Measurements from ENCODE around the gene PSMB1.
"Not testable (repeated sequence)": the region's sequence is repeated elsewhere in the genome, so short reads cannot be mapped to it uniquely, and the experiment has no call there.

PSMB1 gene

GRCh38 chr6:170507728-170508127 lies 45.4 kb downstream of the PSMB1 start:
- not testable (repeated sequence) for H3K27ac Mint-ChIP-seq (ENCODE audit: low read depth); H3K9me3 Mint-ChIP-seq; H3K4me1 Mint-ChIP-seq; H3K4me3 Mint-ChIP-seq; ATAC-seq (replicated peaks; ENCODE audit: extremely low read depth, poor library complexity, severe bottlenecking); H3K36me3 Mint-ChIP-seq (ENCODE audit: insufficient read depth); DNase-seq (ENCODE audit: low spot score in 2 of 2)
- peaks cover 64% of the 10 kb centered on the region for H3K27me3 Mint-ChIP-seq

GRCh38 chr6:170506446-170506845 lies 46.7 kb downstream of the PSMB1 start:
- Mint-ChIP-seq H3K36me3 (ENCODE audit: insufficient read depth) (no peaks in the 10 kb centered on the region), H3K27ac (ENCODE audit: low read depth) (no peak overlapping the region), H3K9me3 (peaks cover 9% of the 10 kb centered on the region), H3K4me3 (no peak overlapping the region), H3K4me1 (no peaks in the 10 kb centered on the region), H3K27me3 (peaks cover 65% of the 10 kb centered on the region)
- no peak for DNase-seq (ENCODE audit: low spot score in 2 of 2)
- no peak for ATAC-seq (replicated peaks; ENCODE audit: extremely low read depth, poor library complexity, severe bottlenecking)

DNA sequence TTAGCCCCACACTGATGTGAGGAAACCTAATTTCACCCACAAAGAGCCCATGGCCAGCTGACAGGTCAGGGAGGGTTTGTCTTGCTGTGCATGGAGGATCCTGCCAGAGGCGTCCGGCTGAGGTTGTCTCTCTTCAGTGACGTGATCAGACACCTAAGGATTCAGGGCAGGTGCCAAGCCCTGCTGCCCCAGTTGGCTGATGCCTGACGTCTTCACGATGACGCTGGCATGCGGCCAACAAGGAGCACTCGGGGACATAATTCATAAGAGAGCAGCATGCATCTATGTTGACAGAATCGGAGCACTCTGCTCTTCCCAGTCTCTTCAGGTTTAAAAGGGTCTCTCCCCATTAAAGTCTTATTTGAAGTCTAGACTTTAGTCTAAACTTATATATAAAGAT lies 47.8 kb downstream of the PSMB1 start:
- peaks cover 10% of the 10 kb centered on the region for H3K4me1 Mint-ChIP-seq
- peaks cover 67% of the 10 kb centered on the region for H3K27me3 Mint-ChIP-seq
- no peak overlapping the region for H3K4me3 Mint-ChIP-seq
- H3K36me3 Mint-ChIP-seq (ENCODE audit: insufficient read depth): no peaks in the 10 kb centered on the region
- no peak for ATAC-seq (replicated peaks; ENCODE audit: extremely low read depth, poor library complexity, severe bottlenecking)
- DNase-seq (ENCODE audit: low spot score in 2 of 2): no peak
- H3K27ac Mint-ChIP-seq (ENCODE audit: low read depth): no peak overlapping the region
- peaks cover 18% of the 10 kb centered on the region for H3K9me3 Mint-ChIP-seq

- H3K9me3 Mint-ChIP-seq: peaks cover 18% of the 10 kb centered on the region
- DNase-seq (ENCODE audit: low spot score in 2 of 2) (no peak), ATAC-seq (replicated peaks; ENCODE audit: extremely low read depth, poor library complexity, severe bottlenecking) (no peak)
- H3K27me3 Mint-ChIP-seq: peaks cover 68% of the 10 kb centered on the region
- no peak overlapping the region for H3K27ac Mint-ChIP-seq (ENCODE audit: low read depth)
- H3K4me1 Mint-ChIP-seq: peaks cover 11% of the 10 kb centered on the region
- H3K4me3 Mint-ChIP-seq: no peak overlapping the region
- no peaks in the 10 kb centered on the region for H3K36me3 Mint-ChIP-seq (ENCODE audit: insufficient read depth)
Observed at GRCh38 chr6:170504479-170504878, 48.6 kb downstream of the PSMB1 start.

GRCh38 chr6:170503414-170503761 lies 49.7 kb downstream of the PSMB1 start:
- H3K27ac Mint-ChIP-seq (ENCODE audit: low read depth): no peak overlapping the region
- peaks cover 71% of the 10 kb centered on the region for H3K27me3 Mint-ChIP-seq
- no peak overlapping the region for H3K4me3 Mint-ChIP-seq
- H3K36me3 Mint-ChIP-seq (ENCODE audit: insufficient read depth): peaks cover 2% of the 10 kb centered on the region
- peaks cover 18% of the 10 kb centered on the region for H3K9me3 Mint-ChIP-seq
- DNase-seq (ENCODE audit: low spot score in 2 of 2) (no peak), ATAC-seq (replicated peaks; ENCODE audit: extremely low read depth, poor library complexity, severe bottlenecking) (no peak)
- H3K4me1 Mint-ChIP-seq: peaks cover 11% of the 10 kb centered on the region

DNA sequence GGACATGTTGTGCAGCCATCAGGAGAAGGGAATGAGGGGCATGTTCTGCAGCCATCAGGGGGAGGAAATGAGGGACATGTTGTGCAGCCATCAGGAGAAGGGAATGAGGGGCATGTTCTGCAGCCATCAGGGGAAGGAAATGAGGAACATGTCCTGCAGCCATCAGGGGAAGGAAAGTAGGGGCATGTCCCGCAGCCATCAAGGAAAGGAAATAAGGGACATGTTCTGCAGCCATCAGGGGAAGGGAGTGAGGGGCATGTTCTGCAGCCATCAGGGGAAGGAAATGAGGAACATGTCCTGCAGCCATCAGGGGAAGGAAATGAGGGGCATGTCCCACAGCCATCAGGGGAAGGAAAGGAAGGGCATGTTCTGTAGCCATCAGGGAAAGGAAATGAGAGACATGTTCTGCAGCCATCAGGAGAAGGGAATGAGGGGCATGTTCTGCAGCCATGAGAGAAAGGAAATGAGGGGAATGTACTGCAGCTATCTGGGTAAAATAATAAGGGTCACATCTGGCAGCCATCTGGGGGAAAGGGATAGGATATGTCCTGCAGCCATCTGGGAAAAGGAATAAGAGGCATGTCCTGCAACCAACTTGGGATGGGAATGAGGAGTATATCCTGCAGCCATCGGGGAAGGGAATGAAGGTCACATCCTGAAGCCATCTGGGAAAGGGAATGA lies 50.2 kb downstream of the PSMB1 start:
- Mint-ChIP-seq H3K4me1 (peaks cover 11% of the 10 kb centered on the region), H3K9me3 (peaks cover 18% of the 10 kb centered on the region), H3K27me3 (peaks cover 71% of the 10 kb centered on the region)
- H3K27ac Mint-ChIP-seq (ENCODE audit: low read depth); H3K36me3 Mint-ChIP-seq (ENCODE audit: insufficient read depth); DNase-seq (ENCODE audit: low spot score in 2 of 2); H3K4me3 Mint-ChIP-seq; ATAC-seq (replicated peaks; ENCODE audit: extremely low read depth, poor library complexity, severe bottlenecking): not testable (repeated sequence)

DNA sequence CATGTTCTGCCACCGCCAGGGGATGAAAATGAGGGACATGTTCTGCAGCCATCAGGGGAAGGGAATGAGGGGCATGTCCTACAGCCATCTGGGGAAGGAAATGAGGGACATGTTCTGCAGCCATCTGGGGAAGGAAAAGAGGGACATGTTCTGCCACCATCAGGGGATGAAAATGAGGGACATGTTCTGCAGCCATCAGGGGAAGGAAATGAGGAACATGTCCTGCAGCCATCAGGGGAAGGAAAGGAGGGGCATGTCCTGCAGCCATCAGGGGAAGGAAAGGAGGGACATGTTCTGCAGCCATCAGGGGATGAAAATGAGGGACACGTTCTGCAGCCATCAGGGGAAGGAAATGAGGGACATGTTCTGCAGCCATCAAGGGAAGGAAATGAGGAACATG lies 50.8 kb downstream of the PSMB1 start:
- H3K4me1 Mint-ChIP-seq: peaks cover 11% of the 10 kb centered on the region
- not testable (repeated sequence) for H3K27ac Mint-ChIP-seq (ENCODE audit: low read depth); H3K4me3 Mint-ChIP-seq; H3K36me3 Mint-ChIP-seq (ENCODE audit: insufficient read depth); ATAC-seq (replicated peaks; ENCODE audit: extremely low read depth, poor library complexity, severe bottlenecking); DNase-seq (ENCODE audit: low spot score in 2 of 2)
- H3K9me3 Mint-ChIP-seq: peaks cover 18% of the 10 kb centered on the region
- peaks cover 71% of the 10 kb centered on the region for H3K27me3 Mint-ChIP-seq

- no peak for ATAC-seq (replicated peaks; ENCODE audit: extremely low read depth, poor library complexity, severe bottlenecking)
- Mint-ChIP-seq H3K27me3 (peaks cover 68% of the 10 kb centered on the region), H3K27ac (ENCODE audit: low read depth) (no peak overlapping the region)
Observed at GRCh38 chr6:170500955-170501590, 52.0 kb downstream of the PSMB1 start.

DNA sequence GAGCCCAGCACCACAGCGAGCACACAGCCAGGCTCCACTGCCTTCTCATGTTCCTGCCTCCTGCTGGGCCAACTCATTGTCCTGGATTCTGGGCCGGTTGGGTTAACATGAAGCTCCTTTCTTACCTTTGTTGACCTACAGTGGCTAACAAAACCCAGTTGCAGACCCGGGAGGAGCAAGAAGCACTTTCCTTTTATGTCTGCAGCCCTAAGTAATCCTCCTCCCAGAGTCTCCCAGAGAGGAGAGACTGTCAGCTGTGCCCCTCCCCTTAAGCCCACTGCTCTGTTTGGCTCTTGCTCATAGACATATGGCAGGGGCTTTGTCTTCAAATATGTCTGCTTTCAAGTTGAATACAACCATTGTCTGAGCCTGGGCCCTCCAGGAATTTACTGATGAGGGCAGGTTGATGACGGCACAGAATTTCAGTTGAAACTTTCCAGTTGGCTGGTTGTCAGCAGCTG lies 55.2 kb downstream of the PSMB1 start:
- Mint-ChIP-seq H3K27ac (ENCODE audit: low read depth) (no peak overlapping the region), H3K36me3 (ENCODE audit: insufficient read depth) (peaks cover 2% of the 10 kb centered on the region), H3K4me3 (no peak overlapping the region), H3K4me1 (peaks cover 11% of the 10 kb centered on the region), H3K27me3 (peaks cover 52% of the 10 kb centered on the region), H3K9me3 (peaks cover 18% of the 10 kb centered on the region)
- ATAC-seq (replicated peaks; ENCODE audit: extremely low read depth, poor library complexity, severe bottlenecking) (no peak), DNase-seq (ENCODE audit: low spot score in 2 of 2) (no peak)

More at GRCh38 chr6:170500955-170501590, 52.0 kb downstream of the PSMB1 start:
- no peak overlapping the region for H3K4me3 Mint-ChIP-seq
- no peak for DNase-seq (ENCODE audit: low spot score in 2 of 2)
- H3K36me3 Mint-ChIP-seq (ENCODE audit: insufficient read depth): peaks cover 2% of the 10 kb centered on the region
- H3K4me1 Mint-ChIP-seq: peaks cover 11% of the 10 kb centered on the region
- peaks cover 18% of the 10 kb centered on the region for H3K9me3 Mint-ChIP-seq

DNA sequence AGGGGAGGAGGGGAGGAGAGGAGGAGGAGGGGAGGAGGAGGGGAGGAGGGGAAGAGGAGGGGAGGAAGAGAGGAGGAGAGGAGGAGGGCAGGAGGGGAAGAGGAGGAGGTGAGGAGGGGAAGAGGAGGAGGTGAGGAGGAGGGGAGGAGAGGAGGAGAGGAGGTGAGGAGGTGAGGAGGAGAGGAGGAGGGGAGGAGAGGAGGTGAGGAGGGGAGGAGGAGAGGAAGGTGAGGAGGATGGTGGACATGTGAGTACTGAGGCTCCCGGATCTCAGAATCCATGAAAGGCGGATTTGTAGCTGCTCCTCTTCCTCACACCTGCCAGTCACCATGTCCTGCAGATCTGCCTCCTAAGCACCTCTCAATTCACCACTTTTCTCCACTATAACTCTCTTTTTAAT lies 59.8 kb downstream of the PSMB1 start:
- Mint-ChIP-seq H3K36me3 (ENCODE audit: insufficient read depth) (no peaks in the 10 kb centered on the region), H3K4me1 (no peaks in the 10 kb centered on the region), H3K4me3 (no peak overlapping the region), H3K9me3 (no peaks in the 10 kb centered on the region), H3K27ac (ENCODE audit: low read depth) (no peak overlapping the region), H3K27me3 (peaks cover 35% of the 10 kb centered on the region)
- DNase-seq (ENCODE audit: low spot score in 2 of 2) (no peak), ATAC-seq (replicated peaks; ENCODE audit: extremely low read depth, poor library complexity, severe bottlenecking) (no peak)

DNA sequence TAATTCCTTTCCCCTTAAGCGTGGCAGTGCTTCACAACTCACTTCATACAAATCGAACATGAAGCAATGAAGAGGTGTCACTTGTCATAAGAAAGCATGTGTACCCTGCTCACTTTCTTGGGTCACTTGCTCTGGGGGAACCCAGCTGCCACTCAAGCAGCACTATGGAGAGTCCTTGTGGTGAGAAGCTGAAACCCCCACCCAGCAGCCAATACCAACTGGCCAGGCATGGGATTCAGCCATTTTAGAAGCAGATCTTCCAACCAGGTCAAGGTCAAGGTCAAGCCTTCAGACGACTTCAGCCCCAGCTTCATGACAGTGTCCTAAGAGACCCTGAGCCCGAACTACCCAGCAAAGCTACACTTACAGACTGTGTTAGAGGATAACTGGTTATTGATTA lies 62.8 kb downstream of the PSMB1 start:
- no peaks in the 10 kb centered on the region for H3K4me1 Mint-ChIP-seq
- no peak for ATAC-seq (replicated peaks; ENCODE audit: extremely low read depth, poor library complexity, severe bottlenecking)
- no peak for DNase-seq (ENCODE audit: low spot score in 2 of 2)
- H3K4me3 Mint-ChIP-seq: no peak overlapping the region
- H3K36me3 Mint-ChIP-seq (ENCODE audit: insufficient read depth): no peaks in the 10 kb centered on the region
- H3K9me3 Mint-ChIP-seq: no peaks in the 10 kb centered on the region
- no peak overlapping the region for H3K27ac Mint-ChIP-seq (ENCODE audit: low read depth)
- peaks cover 35% of the 10 kb centered on the region for H3K27me3 Mint-ChIP-seq

DNA sequence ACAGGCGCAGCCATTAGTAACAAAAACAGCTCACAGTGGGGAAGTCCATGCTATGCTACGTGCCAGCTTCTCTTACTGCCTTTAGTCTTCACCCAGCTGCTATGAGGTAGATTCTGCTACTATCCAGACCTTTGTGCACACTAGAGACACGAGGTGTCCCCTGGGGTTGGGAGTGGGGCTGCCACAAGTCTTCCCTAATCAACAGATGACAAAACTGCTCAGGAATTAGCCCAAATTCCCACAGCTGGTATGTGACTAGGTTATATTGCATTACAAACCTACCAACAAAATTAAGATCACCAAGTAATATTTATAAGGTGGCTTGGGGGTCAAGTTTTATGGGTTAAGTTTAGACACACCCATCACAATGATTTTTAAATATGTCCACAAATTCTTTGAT lies 63.3 kb downstream of the PSMB1 start:
- H3K4me3 Mint-ChIP-seq: no peak overlapping the region
- no peaks in the 10 kb centered on the region for H3K36me3 Mint-ChIP-seq (ENCODE audit: insufficient read depth)
- H3K4me1 Mint-ChIP-seq: no peaks in the 10 kb centered on the region
- no peaks in the 10 kb centered on the region for H3K9me3 Mint-ChIP-seq
- ATAC-seq (replicated peaks; ENCODE audit: extremely low read depth, poor library complexity, severe bottlenecking) (no peak), DNase-seq (ENCODE audit: low spot score in 2 of 2) (no peak)
- H3K27me3 Mint-ChIP-seq: peaks cover 33% of the 10 kb centered on the region
- H3K27ac Mint-ChIP-seq (ENCODE audit: low read depth): no peak overlapping the region

GRCh38 chr6:170487707-170488329 lies 65.3 kb downstream of the PSMB1 start:
- Mint-ChIP-seq H3K4me3 (no peak overlapping the region), H3K27me3 (peaks cover 27% of the 10 kb centered on the region), H3K27ac (ENCODE audit: low read depth) (no peak overlapping the region), H3K36me3 (ENCODE audit: insufficient read depth) (no peaks in the 10 kb centered on the region), H3K4me1 (no peaks in the 10 kb centered on the region), H3K9me3 (no peaks in the 10 kb centered on the region)
- ATAC-seq (replicated peaks; ENCODE audit: extremely low read depth, poor library complexity, severe bottlenecking) (no peak), DNase-seq (ENCODE audit: low spot score in 2 of 2) (no peak)

Data from central memory CD8-positive, alpha-beta T cell (primary cell).